ENCODE results near the gene CTSD.
"Not testable (repeated sequence)": the region's sequence is repeated elsewhere in the genome, so short reads cannot be mapped to it uniquely, and the experiment has no call there.

GRCh38 chr11:1813356-1813755 lies 49.6 kb upstream of the CTSD start:
- TF ChIP-seq CTCF (conservative IDR thresholded peaks at IDR 0.05; ENCODE audit: low read depth, low read length); POLR2A (IDR thresholded peaks at IDR 0.05; ENCODE audit: low read depth, low read length); MAFK (IDR thresholded peaks at IDR 0.05; ENCODE audit: low read depth, low read length); SMC3 (IDR thresholded peaks at IDR 0.05; ENCODE audit: low read depth, low read length); RFX5 (IDR thresholded peaks at IDR 0.05; ENCODE audit: low read depth, low read length); FOS (IDR thresholded peaks at IDR 0.05; ENCODE audit: low read depth, low read length); RAD21 (IDR thresholded peaks at IDR 0.05; ENCODE audit: low read length); MAZ (IDR thresholded peaks at IDR 0.05; ENCODE audit: borderline replicate concordance, low read depth, low read length); BHLHE40 (IDR thresholded peaks at IDR 0.05; ENCODE audit: low read depth, low read length); ELK1 (IDR thresholded peaks at IDR 0.05; ENCODE audit: borderline replicate concordance, low read depth, low read length); NFE2L2 (IDR thresholded peaks at IDR 0.05; ENCODE audit: low read depth, low read length); USF2 (IDR thresholded peaks at IDR 0.05; ENCODE audit: low read depth, low read length): not testable (repeated sequence)

Measured in IMR-90 (cell line).